BJ (cell line): ENCODE data around the gene ZHX3. TPM values are rescaled to one million over a fixed set of nuclear protein-coding genes. Genes with fewer than 3 reads are reported as not detected.

Source experiments
- CTCF ChIA-PET: fragments of 350-600 bp; formaldehyde crosslinking; extraction: SDS; loops from one replicate; lab custom pipeline; 2021; ENCODE audit warnings: antibody characterized with exemption, inconsistent platforms; lab: Yijun Ruan, JAX
- POLR2A ChIA-PET: fragments of 300-600 bp; sonication (Branson Sonifier 250); formaldehyde crosslinking; extraction: SDS; loops from one replicate; lab custom pipeline; 2021; ENCODE audit warnings: antibody characterized with exemption; lab: Charles Lee
- DNase-seq: peaks from one replicate; pipeline ENCODE4 v3.0.0-alpha.2; 2011; ENCODE audit warnings: low read depth
- H3K27me3 ChIP-seq: 2 replicates; pipeline ENCODE4 v1.6.0; 2011; ENCODE audit warnings: low read length; ENCODE audit not compliant: control insufficient read depth, insufficient read depth
- H3K36me3 ChIP-seq: 2 replicates; pipeline ENCODE4 v1.5.1; 2011; ENCODE audit warnings: low read length; ENCODE audit not compliant: control insufficient read depth, insufficient read depth
- H3K4me3 ChIP-seq: 2 replicates; pipeline ENCODE4 v1.5.1; 2011; ENCODE audit warnings: low read depth, mild to moderate bottlenecking, control low read depth, low read length
- polyA plus RNA-seq: library from polyadenylated mRNA; depleted of rRNA; stranded (reverse); fragments of >200 nt; gene quantifications from 2 replicates; pipeline ENCODE4 v1.2.3, GENCODE V29; 2011
- TF ChIP-seq, protein P1 (sequence below): IDR thresholded peaks from 2 replicates; pipeline ENCODE4 v1.5.1; 2011; ENCODE audit warnings: low read depth, mild to moderate bottlenecking, control low read depth, inconsistent platforms, low read length, moderate library complexity; ENCODE audit not compliant: insufficient read depth

ZHX3 gene
- polyA plus RNA-seq, 1 experiment, result 23.9 TPM

DNA sequence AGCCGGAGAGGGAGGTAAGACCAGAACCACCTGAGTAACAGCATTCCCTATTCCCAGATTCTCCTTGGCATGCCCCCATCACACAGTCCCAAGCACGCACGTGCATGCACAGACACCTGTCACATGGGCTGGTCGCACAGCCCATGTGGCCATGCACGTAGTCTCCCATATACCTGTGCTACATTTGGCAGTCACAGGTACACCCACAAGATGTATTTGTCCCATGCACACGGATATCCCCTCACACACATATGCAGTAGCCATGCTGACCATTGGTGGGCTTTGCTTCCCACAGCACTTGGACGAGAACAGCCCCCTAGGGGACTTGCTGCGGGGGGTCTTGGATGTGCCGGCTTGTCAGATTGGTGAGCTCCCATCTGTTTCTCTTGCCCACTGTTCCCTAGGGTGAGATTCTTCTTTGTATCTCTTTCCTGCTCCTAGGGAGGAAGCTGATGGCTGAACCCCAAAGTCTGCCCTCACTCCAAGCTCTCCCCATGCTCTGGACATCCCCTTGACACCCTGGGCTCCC, 148.3 kb downstream of the ZHX3 start:
- no peak overlapping the region for H3K4me3 ChIP-seq
- ChIA-PET POLR2A (no interaction called here), CTCF (interaction anchor here (1.2 to 9.7 kb wide), 6 partner anchors 9 to 201 kb away, joined by 3 to 149 read pairs (median 4); partner anchors contain the start of gene LPIN3)
- peaks cover 51% of the 10 kb centered on the region for H3K36me3 ChIP-seq
- H3K27me3 ChIP-seq, result no peaks in the 10 kb centered on the region
- DNase-seq, result no peak
- TF ChIP-seq, protein P1, sequence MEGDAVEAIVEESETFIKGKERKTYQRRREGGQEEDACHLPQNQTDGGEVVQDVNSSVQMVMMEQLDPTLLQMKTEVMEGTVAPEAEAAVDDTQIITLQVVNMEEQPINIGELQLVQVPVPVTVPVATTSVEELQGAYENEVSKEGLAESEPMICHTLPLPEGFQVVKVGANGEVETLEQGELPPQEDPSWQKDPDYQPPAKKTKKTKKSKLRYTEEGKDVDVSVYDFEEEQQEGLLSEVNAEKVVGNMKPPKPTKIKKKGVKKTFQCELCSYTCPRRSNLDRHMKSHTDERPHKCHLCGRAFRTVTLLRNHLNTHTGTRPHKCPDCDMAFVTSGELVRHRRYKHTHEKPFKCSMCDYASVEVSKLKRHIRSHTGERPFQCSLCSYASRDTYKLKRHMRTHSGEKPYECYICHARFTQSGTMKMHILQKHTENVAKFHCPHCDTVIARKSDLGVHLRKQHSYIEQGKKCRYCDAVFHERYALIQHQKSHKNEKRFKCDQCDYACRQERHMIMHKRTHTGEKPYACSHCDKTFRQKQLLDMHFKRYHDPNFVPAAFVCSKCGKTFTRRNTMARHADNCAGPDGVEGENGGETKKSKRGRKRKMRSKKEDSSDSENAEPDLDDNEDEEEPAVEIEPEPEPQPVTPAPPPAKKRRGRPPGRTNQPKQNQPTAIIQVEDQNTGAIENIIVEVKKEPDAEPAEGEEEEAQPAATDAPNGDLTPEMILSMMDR, result no peak

DNA sequence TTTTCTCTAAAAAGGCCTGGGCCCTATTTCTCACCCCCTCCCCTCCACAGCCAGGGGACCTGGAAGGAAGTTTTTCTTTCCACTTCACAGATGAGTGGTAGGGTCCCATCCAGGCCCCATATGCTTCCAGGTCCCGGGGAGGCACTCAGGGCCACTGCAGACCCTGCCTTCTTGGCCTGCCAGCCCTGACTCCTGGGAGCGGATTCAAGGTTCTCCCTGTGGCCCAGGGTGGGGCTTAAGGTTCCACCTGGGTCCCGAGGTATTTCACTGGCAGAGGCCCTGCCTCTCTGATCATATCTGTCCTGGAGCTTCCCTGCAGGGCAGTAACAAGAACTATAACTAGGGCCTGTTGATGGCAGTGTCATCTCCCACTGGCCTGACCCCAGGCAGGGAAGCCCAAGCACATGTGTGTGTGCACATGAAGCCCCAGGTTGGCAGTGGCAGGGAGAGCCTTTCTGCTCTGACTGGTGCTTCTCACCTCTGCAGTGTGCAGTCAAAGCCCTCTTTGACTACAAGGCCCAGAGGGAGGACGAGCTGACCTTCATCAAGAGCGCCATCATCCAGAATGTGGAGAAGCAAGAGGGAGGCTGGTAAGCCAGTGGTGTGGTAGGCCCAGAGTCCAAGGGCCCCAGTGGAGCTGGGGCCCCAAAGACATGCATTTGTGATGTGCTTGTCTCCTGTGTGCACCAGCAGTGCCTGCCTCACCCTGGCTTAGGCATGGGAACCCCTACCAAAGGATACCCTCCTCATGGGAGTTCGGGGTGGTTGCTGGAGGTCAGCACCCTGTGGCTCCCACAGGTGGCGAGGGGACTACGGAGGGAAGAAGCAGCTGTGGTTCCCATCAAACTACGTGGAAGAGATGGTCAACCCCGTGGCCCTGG, 149.0 kb downstream of the ZHX3 start:
- CTCF ChIA-PET, result interaction anchor here (1.2 to 9.7 kb wide), 5 partner anchors 55 to 201 kb away, joined by 3 to 149 read pairs (median 6); partner anchors contain the start of gene LPIN3
- TF ChIP-seq, protein P1, result no peak
- H3K4me3 ChIP-seq, result no peak overlapping the region
- H3K27me3 ChIP-seq, result no peaks in the 10 kb centered on the region
- DNase-seq, result no peak
- POLR2A ChIA-PET, result no interaction called here
- peaks cover 51% of the 10 kb centered on the region for H3K36me3 ChIP-seq

DNA sequence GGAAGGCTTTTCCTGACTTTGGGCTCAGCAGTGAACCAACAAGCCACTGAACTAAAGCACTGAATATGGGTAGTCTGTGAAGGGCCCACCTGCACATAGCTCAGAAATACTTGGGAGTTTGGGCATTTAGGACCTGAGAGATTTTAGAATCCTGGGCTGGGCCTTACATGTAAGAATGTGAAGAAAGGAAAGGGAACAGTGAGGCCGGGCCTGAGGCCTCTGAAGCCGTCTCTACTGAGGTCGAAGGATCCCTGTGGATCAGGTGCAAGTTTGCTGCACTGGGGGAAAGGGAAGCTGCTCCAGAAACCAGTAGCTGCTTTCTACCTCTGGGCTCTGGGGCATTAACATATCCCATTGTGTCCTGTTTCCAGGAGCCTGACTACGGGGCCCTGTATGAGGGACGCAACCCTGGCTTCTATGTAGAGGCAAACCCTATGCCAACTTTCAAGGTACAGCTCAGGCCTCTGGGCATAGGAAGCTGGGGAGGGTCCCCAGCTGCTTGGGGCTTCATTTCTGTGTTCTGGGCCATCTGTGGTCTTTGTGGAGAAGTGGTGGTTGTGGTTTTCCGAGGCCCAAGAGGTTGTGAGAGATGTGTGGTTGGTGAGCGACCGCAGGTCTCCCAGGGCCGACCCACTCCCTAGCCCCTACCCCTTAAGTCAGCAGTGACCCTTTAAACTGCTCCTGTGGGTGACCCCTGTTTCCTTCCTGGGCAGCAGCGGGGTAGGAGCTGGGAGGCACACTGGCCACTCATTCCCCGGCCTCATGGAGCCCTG, 149.9 kb downstream of the ZHX3 start:
- Histone ChIP-seq H3K4me3 (no peak overlapping the region), H3K36me3 (peaks cover 54% of the 10 kb centered on the region), H3K27me3 (no peaks in the 10 kb centered on the region)
- CTCF ChIA-PET, result interaction anchor here (1.0 to 1.5 kb wide), 3 partner anchors 75 to 172 kb away, joined by 3 to 4 read pairs (median 3); no protein-coding TSS in a partner anchor
- TF ChIP-seq, protein P1, result no peak
- no peak for DNase-seq
- POLR2A ChIA-PET, result no interaction called here

DNA sequence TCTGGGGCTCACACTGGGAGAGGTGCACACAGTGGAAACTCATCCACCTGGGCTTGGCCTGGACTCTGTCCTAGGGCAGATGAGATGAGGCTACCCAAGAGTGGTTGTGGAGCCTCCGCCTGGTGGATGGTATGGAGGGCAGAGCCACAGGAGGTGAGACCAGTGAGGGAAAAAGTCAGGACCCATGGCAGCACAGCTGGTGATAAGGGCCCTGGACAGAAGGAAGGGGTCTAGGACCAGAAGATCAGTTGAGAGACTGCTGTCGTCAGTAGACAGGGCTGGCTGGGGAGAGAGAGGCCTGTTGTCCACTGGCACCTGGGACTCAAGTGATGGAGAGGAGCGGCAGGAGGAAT, 150.4 kb downstream of the ZHX3 start:
- Histone ChIP-seq H3K4me3 (no peak overlapping the region), H3K36me3 (peaks cover 57% of the 10 kb centered on the region), H3K27me3 (no peaks in the 10 kb centered on the region)
- ChIA-PET CTCF (interaction anchor here (1.0 to 1.4 kb wide), 3 partner anchors 78 to 172 kb away, joined by 3 to 4 read pairs (median 4); no protein-coding TSS in a partner anchor), POLR2A (no interaction called here)
- TF ChIP-seq, protein P1, result no peak
- DNase-seq, result no peak
